Stomach (tissue), 4 donors: Measurements from ENCODE around the gene ZNF385D.

ENCODE experiments used
- EP300 ChIP-seq: sonication (generic); formaldehyde crosslinking; IDR thresholded peaks from one replicate; pipeline ENCODE4 v1.6.1; 2017; ENCODE audit warnings: antibody characterized with exemption
- POLR2A ChIP-seq, 4 donors: fragments of 450-650 bp; IDR thresholded peaks; one replicate each; pipeline ENCODE4 v1.6.1; 2016; ENCODE audit warnings: antibody characterized with exemption in 4 of 4, control low read depth in 2 of 4, mild to moderate bottlenecking in 1 of 4, moderate library complexity in 1 of 4
- POLR2AphosphoS5 ChIP-seq, 3 donors: sonication (generic); formaldehyde crosslinking; IDR thresholded peaks; one replicate each; pipeline ENCODE4 v1.6.1; 2016; ENCODE audit warnings: antibody characterized with exemption in 3 of 3
- TF ChIP-seq, protein P1 (sequence below), 7 experiments: fragments of 450-650 bp in 4 of 7; fragments of 200-600 bp in 3 of 7; sonication (generic) in 3 of 7; IDR thresholded peaks; one replicate each; pipeline ENCODE4 v1.5.1; 2016 to 2019; ENCODE audit warnings: antibody characterized with exemption in 7 of 7, control low read depth in 2 of 7, mild to moderate bottlenecking in 1 of 7

GRCh38 chr3:21722768-21723167 is 28.2 kb downstream of the ZNF385D start:
- TF ChIP-seq POLR2AphosphoS5 (IDR thresholded peaks at IDR 0.05) (no peak), POLR2A (IDR thresholded peaks at IDR 0.05) (no peak), EP300 (no peak)
- TF ChIP-seq, protein P1, sequence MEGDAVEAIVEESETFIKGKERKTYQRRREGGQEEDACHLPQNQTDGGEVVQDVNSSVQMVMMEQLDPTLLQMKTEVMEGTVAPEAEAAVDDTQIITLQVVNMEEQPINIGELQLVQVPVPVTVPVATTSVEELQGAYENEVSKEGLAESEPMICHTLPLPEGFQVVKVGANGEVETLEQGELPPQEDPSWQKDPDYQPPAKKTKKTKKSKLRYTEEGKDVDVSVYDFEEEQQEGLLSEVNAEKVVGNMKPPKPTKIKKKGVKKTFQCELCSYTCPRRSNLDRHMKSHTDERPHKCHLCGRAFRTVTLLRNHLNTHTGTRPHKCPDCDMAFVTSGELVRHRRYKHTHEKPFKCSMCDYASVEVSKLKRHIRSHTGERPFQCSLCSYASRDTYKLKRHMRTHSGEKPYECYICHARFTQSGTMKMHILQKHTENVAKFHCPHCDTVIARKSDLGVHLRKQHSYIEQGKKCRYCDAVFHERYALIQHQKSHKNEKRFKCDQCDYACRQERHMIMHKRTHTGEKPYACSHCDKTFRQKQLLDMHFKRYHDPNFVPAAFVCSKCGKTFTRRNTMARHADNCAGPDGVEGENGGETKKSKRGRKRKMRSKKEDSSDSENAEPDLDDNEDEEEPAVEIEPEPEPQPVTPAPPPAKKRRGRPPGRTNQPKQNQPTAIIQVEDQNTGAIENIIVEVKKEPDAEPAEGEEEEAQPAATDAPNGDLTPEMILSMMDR (IDR thresholded peaks at IDR 0.05): no peak
